ENCODE data around the gene PTCH1.

Gene PTCH1

GRCh38 chr9:95435074-95435728 lies 81.6 kb downstream of the PTCH1 start:
- no peak for FAIRE-seq

DNA sequence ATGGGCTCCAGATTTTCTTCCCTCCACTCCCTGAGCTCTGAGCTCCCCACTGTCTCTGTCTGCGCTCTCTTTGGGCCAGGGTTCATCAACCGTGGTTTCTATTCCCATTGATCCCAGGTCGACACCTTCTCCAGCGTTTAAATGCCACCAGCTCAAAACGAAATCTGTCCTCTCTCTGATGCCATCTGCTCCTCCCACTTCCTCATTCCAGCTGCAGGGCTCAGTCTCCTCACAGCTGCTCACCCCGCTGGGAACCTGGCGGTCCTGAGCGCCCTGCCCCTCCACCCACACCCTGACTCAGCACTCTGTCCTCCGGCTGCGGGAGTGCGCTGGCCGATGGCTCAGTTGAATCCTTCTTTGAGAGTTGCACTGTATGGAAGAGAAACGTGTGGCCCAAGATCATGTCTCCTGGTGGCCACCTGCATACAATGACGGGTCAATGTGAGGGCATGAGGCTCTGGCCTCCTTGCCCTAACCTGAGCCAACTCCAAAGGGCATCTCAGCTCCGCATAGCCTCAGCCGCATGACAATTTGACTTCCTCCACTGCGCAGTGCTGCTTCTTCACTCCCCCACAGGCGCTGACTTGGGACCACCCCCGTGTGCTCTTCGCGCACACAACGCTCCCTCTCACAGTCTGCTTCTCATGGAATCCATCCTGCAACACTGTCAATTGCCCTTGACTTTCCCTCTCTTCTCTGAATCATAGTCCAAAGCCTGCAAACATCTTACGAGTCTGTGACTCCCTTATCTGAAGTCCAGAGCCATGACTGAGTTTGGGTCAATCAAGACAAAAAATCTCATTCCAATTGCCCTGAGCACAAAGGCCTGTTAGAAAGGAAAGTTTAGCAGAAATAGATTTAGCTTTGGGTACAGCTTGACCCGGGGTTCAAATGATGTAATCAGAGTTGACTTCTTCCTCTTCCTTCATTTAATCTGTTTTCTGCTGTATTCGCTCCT lies 82.4 kb downstream of the PTCH1 start:
- no peak for FAIRE-seq

- FAIRE-seq: no peak
Measured at GRCh38 chr9:95433096-95433819, 83.5 kb downstream of the PTCH1 start.

GRCh38 chr9:95431286-95431685 lies 85.5 kb downstream of the PTCH1 start:
- no peak for FAIRE-seq

GRCh38 chr9:95429948-95430620 lies 86.7 kb downstream of the PTCH1 start:
- FAIRE-seq: no peak

- FAIRE-seq: no peak
Measured at GRCh38 chr9:95429096-95429495, 87.7 kb downstream of the PTCH1 start.

DNA sequence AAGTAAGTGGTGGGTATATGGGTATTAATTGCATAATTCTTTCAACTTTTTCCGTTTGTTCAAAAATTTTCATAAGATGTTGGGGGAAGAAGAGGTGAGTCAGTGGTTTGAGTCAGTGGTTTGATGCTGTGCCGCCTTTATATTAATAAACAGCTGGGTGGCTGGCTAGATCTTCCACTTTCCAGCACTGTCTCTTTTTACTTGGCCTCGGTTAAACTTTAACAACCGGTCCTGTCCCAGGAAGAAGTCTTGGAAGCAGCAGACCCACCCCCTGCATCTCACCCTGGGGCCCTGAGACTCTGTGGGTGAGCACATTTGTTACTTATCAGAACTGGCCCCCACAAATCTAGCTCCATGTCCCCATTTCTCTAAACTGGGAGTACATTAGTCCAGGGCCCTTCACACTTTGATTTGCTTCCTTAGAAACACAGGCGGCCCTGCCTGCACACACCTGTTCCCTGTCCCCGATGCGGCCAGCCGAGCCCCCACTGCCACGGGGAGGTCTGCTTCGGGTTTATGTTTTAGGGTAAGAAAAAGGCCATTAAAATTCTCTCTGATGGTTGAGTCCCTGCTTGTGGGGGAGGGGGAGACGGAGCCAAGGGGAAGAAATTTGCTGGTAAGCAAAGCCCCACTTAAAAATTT lies 90.7 kb downstream of the PTCH1 start:
- FAIRE-seq: no peak

DNA sequence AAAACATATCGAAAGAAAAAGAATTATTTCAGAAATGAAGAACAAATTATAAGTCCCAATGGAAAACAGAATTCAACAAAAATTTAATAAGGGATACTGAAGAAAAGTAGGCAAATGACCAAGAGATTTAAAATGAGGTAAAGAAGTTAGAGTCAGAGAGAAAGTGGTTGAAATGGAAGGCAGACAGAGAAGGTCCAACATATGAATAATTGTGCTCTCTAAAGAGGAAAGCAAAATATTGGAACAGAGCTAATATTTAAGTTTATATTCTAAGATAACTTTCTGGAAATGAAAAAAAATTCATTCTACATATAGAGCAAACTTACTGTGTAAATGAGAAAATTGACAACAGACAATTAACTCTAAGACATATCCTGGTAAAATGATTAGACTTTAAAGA lies 94.1 kb downstream of the PTCH1 start:
- FAIRE-seq: no peak

GRCh38 chr9:95420518-95420917 lies 96.3 kb downstream of the PTCH1 start:
- no peak for FAIRE-seq

DNA sequence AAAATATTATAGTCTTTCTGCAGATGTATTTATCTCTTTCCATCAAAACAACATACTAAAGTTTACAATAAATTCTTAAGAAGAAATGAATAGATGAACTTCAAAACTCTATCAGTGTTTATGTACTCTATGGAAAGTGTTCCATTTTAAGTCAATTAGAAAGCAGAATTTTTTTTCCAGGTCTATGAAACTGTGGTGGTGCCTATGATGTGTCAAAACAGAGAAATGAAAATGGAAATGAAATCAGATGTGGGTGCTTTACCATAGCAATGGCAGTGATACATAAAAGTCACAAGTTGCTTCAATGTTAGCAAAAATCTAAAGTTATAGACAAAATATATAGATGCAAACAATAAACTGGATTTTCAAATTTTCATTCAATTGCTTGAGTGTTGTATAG lies 97.3 kb downstream of the PTCH1 start:
- no peak for FAIRE-seq

DNA sequence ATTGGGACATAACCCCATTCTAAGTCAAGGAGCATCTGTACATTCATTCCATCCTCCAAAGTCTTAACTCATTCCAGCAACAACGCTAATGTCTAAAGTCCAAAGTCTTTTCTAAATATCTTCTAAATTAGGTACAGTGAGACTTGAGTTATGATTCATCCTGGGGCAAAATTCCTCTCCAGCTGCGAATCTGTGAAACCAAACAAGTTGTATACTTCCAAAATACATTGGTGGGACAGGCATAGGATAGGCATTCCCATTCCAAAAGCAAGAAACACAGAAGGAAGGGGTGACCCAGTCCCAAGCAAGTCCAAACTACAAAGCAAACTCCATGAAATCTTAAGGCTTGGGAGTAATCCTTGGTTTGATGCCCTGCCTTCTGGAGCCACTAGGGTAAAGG lies 101.6 kb downstream of the PTCH1 start:
- no peak for FAIRE-seq

DNA sequence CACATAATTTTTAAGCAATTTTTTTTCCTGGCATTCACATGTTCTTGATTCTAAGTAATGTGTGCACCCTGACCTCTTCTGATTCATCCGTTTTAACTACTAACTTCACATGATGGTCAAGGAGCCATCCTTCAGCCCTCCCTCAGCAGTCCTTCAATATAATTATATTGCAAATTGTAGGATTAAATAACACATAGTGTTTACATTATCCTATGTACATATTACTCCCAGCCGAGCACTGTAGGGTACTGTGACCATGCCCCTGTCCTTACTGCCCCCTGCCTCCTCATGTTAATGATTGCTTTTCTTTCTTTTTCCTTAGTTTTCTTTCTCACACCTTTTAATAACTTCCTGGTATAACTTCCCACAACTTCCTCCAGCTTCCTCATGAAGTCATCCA lies 103.0 kb downstream of the PTCH1 start:
- no peak for FAIRE-seq

DNA sequence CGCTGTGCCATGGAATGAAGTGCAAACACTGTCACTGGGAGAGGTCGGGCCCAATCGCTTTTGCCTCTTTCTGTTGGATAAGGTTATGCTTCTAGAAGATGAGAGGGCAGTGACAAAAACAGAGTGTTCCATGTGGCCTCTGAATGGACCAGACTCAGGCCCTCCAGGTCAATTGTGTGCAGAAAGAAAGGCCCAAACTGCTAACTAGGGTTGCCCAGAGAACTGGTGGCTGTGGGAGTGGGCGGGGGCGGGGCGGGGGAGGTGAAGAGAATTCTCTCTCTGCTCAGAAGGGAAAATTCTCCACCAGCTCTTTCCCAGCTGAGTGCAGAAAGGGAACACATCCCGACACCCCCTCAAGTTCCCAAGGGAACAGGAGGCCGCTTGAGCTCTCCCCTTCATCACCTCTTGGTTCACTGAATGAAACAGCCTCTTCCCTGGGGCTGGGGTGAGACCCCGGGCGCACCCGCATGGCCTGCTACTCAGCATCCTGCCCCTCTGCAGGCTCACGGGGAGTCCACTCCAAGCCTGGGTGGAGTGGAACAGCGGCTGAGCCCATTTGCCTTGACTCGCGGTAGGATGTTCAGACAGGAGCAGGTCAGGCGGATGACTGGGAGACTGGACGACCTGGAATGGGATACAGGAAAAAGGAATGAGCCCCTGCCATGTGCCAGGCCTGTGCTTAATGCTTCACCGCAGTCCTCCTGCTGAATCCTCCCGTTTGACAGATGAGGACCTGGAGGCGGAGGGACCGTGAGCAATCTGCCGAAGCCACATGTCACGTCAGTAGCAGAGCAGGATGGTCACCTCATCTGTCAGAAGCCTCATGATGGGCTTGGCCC lies 105.5 kb downstream of the PTCH1 start:
- no peak for FAIRE-seq

GRCh38 chr9:95409650-95410426 lies 106.9 kb downstream of the PTCH1 start:
- no peak for FAIRE-seq

GRCh38 chr9:95407524-95407923 lies 109.2 kb downstream of the PTCH1 start:
- FAIRE-seq: no peak

GRCh38 chr9:95406121-95406520 lies 110.7 kb downstream of the PTCH1 start:
- no peak for FAIRE-seq

DNA sequence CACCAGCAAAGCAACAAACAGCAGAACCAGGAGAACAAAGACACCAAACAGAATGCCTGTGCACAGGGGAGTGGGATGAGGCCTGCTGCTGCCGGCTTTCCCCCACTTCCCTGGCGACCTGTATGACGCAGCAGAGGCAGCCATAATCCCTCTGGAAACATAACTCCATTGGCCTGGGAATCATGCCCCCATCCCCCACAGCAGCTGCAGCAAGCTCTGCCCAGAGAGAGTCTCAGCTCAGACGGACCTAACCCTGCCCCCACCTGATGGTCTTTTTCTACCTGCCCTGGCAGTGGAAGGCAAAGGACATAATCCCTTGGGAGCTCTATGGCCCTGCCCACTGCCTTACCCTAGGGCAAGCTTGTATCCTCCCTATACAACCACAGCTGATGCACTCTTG lies 117.5 kb downstream of the PTCH1 start:
- no peak for FAIRE-seq

All from A204.1 (cell line).